Progenitor cell of endocrine pancreas (in vitro differentiated cells): ENCODE data around the gene LRRC51. TPM values are rescaled to one million over a fixed set of nuclear protein-coding genes. Genes with fewer than 3 reads are reported as not detected.

Experiments
- DNase-seq: peaks from one replicate; pipeline ENCODE4 v3.0.0; 2021; ENCODE audit warnings: low spot score; ENCODE audit not compliant: unreplicated experiment
- H3K27ac Mint-ChIP-seq: 2 replicates; pipeline ENCODE4 v1.8.0; 2021; ENCODE audit warnings: mild to moderate bottlenecking, moderate library complexity, mixed read lengths
- H3K27me3 Mint-ChIP-seq: 2 replicates; pipeline ENCODE4 v1.8.0; 2021; ENCODE audit warnings: mixed read lengths
- H3K36me3 Mint-ChIP-seq: 2 replicates; pipeline ENCODE4 v1.8.0; 2022; ENCODE audit warnings: mixed read lengths; ENCODE audit not compliant: insufficient read depth
- H3K4me1 Mint-ChIP-seq: 2 replicates; pipeline ENCODE4 v1.8.0; 2021; ENCODE audit warnings: low read depth, mixed read lengths
- H3K4me3 Mint-ChIP-seq: 2 replicates; pipeline ENCODE4 v1.8.0; 2021; ENCODE audit warnings: low read depth, mild to moderate bottlenecking, moderate library complexity, mixed read lengths
- H3K9me3 Mint-ChIP-seq: 2 replicates; pipeline ENCODE4 v1.8.0; 2021; ENCODE audit warnings: low read depth, mixed read lengths
- total RNA-seq: library from RNA; stranded (reverse); gene quantifications from 2 replicates; pipeline ENCODE4 v1.2.1, GENCODE V29; 2021
- TF ChIP-seq, protein P1 (sequence below): fragments of 200-600 bp; sonication (generic); IDR thresholded peaks from one replicate; pipeline ENCODE4 v1.5.0; 2021; ENCODE audit warnings: antibody characterized with exemption, mild to moderate bottlenecking; ENCODE audit not compliant: unreplicated experiment

The LRRC51 gene
- total RNA-seq, 1 donor from 2014 or later, result 14.9 TPM

DNA sequence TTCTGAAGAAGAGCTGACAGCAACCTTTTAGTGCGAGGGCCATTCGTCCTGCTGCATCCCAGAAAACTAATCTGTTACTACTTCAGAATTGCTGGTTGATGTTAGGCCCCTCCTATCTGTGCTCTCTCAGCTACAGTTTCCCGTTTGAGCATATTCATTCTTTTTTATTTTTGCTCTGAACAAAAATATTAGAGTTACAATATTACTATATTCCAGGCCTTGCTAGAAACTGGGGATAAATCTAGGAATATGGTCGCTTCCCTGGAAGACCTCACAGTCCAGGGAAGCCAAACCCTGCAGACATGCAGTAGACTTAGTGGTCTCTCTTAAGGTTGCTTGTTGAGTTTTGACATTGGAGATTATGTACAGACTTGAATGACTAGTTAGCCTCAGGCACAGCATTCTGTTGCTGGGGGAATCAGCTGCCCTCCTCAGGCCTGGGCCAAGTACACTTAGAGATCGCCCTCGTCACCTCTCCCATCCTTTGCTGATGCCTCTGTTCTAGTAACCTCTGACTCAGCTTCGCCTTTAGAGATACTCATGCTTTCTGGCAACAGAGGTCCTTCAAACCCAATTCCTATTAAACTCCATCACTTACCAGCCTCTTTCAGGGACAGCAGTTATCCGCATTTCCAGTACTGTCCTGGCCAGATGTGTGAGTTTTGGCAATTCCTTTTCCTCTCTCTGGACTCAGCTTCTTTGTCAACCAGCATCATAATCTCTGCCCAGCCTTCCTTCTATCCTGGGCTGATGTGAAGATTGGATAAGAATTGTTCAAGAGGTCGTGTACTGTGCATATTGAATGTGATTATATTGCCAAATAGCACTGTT lies 32.5 kb downstream of the LRRC51 start:
- H3K27ac Mint-ChIP-seq, result peak overlapping the region; percentile 100
- no peaks in the 10 kb centered on the region for H3K9me3 Mint-ChIP-seq
- peaks cover 5% of the 10 kb centered on the region for H3K36me3 Mint-ChIP-seq
- DNase-seq, result no peak
- peak overlapping the region; percentile 99 for H3K4me3 Mint-ChIP-seq
- no peaks in the 10 kb centered on the region for H3K27me3 Mint-ChIP-seq
- TF ChIP-seq, protein P1, sequence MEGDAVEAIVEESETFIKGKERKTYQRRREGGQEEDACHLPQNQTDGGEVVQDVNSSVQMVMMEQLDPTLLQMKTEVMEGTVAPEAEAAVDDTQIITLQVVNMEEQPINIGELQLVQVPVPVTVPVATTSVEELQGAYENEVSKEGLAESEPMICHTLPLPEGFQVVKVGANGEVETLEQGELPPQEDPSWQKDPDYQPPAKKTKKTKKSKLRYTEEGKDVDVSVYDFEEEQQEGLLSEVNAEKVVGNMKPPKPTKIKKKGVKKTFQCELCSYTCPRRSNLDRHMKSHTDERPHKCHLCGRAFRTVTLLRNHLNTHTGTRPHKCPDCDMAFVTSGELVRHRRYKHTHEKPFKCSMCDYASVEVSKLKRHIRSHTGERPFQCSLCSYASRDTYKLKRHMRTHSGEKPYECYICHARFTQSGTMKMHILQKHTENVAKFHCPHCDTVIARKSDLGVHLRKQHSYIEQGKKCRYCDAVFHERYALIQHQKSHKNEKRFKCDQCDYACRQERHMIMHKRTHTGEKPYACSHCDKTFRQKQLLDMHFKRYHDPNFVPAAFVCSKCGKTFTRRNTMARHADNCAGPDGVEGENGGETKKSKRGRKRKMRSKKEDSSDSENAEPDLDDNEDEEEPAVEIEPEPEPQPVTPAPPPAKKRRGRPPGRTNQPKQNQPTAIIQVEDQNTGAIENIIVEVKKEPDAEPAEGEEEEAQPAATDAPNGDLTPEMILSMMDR, result no peak
- peaks cover 31% of the 10 kb centered on the region for H3K4me1 Mint-ChIP-seq

DNA sequence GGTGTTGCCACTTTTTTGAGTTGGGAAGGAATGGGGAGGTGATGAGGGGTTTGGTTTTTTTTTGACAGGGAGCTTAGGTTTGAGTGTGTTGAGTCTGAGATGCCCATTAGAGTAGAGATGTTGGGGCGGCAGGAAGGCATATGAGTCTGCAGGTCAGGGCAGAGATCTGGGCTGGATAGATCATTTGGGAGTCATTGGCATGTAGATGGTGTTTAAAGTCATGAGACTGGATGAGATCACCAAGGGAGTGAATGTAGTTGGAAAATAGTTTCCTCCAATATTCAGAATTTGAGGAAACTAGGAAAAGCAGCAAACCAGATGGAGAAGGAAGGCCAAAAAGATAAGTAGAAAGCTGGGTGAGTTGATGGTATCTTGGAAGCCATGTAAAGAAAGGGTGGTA lies 33.9 kb downstream of the LRRC51 start:
- no peaks in the 10 kb centered on the region for H3K27me3 Mint-ChIP-seq
- TF ChIP-seq, protein P1, result no peak

DNA sequence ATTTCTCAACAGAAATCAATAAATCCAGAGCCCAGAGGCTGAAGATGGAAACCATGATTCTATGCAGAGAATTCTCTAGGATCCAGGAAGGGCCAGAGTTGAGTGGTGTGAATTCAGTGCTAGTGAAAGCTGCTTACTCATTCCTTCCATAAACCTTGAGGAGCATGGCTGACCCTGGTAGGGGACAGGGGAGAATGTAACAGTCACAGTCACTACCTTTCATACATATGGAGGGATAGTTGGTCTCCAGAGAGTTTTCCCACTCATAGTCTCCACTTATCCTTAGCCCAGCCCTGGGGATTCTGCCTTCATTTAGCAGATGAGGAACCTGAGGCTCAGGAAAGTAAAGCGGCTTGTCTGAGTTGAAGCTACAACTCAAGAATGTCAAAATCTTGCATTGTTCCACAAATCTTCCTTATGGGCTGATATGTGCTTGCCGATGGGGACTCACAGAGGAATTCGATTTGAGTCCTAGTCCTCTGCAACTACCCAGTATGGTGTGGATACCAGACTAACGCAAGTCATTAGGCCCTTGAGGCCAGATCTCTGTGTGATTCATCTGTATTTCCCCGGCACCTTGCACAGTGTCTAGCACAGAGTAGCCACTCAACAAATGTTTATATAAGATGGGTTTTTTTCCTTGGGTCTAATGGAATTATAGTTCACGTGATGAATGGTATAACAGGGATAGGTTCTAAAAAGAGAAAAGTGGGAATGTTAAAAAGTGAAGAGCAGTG lies 35.5 kb downstream of the LRRC51 start:
- Mint-ChIP-seq H3K9me3 (no peaks in the 10 kb centered on the region), H3K27ac (no peak overlapping the region), H3K36me3 (no peaks in the 10 kb centered on the region), H3K4me3 (no peak overlapping the region), H3K27me3 (no peaks in the 10 kb centered on the region), H3K4me1 (peaks cover 43% of the 10 kb centered on the region)
- no peak for DNase-seq
- TF ChIP-seq, protein P1, result no peak

More for the DNA sequence above, 33.9 kb downstream of the LRRC51 start:
- H3K4me1 Mint-ChIP-seq, result peaks cover 45% of the 10 kb centered on the region
- H3K27ac Mint-ChIP-seq, result no peak overlapping the region
- peaks cover 5% of the 10 kb centered on the region for H3K36me3 Mint-ChIP-seq
- DNase-seq, result no peak
- no peak overlapping the region for H3K4me3 Mint-ChIP-seq
- H3K9me3 Mint-ChIP-seq, result no peaks in the 10 kb centered on the region

DNA sequence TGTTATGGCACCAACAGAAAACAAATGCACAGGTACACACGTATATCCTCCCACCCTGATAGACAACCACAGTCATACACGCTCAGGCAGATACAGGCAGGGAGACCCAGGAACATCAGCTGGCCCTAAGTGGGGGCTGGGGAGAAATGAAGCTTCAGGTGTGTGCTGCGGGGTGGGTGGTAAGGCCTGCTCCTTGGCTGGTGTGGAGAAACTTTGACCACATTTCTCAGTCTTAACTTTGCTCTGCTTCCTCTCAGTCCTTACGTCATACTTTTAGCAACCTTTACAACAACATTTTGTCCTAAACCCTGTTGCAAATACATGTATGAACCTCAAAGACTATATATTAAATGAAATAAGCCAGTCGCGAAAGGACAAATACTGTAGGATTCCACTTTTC lies 38.5 kb downstream of the LRRC51 start:
- no peak for DNase-seq
- Mint-ChIP-seq H3K4me1 (peaks cover 36% of the 10 kb centered on the region), H3K27ac (peak overlapping the region; percentile 92), H3K36me3 (no peaks in the 10 kb centered on the region), H3K9me3 (no peaks in the 10 kb centered on the region), H3K4me3 (peak overlapping the region; percentile 18), H3K27me3 (no peaks in the 10 kb centered on the region)
- TF ChIP-seq, protein P1, result no peak

DNA sequence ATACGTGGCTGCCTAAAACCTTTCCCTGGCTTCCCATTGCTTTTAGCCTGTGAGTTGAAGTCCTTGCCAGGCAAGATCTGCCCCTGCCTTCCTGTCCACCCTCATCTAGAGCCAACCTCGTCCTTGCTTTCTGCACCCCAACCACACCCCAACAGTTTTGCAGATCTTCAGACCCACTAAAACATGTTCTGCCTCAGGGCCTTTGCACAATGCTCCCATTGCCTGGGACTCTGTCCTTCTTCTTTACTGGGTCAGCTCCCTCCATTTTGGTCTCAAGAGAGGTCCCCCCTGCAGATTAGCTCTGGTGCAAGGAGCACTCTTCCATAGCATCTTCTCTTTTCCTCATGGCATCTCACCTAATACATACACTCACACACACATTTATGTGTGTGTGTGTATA lies 40.3 kb downstream of the LRRC51 start:
- Mint-ChIP-seq H3K36me3 (no peaks in the 10 kb centered on the region), H3K4me3 (no peak overlapping the region), H3K27me3 (no peaks in the 10 kb centered on the region), H3K4me1 (peaks cover 36% of the 10 kb centered on the region), H3K9me3 (peaks cover 13% of the 10 kb centered on the region), H3K27ac (peak overlapping the region; percentile 39)
- TF ChIP-seq, protein P1, result no peak
- DNase-seq, result no peak
